DOHH2 (cell line): ENCODE measurements around the gene CDKAL1.

Source experiments
- H3F3A ChIP-seq: fragments of 200-600 bp; sonication (generic), shearing (Covaris generic); 2 replicates; pipeline ENCODE4 v1.6.0; 2016; ENCODE audit warnings: antibody characterized with exemption, mild to moderate bottlenecking; ENCODE audit not compliant: control insufficient read depth, insufficient read depth
- H3K27ac ChIP-seq: fragments of 200-600 bp; sonication (generic); 2 replicates; pipeline ENCODE4 v1.5.1; 2014; ENCODE audit warnings: low read depth, mild to moderate bottlenecking, low read length, moderate library complexity
- H3K27me3 ChIP-seq: fragments of 200-600 bp; sonication (generic); 2 replicates; pipeline ENCODE4 v1.6.1; 2014; ENCODE audit warnings: mild to moderate bottlenecking, low read length, mixed read lengths; ENCODE audit not compliant: control insufficient read depth
- H3K36me3 ChIP-seq: fragments of 200-600 bp; sonication (generic); 2 replicates; pipeline ENCODE4 v1.6.1; 2014; ENCODE audit warnings: mild to moderate bottlenecking, low read length, moderate library complexity, mixed read lengths; ENCODE audit not compliant: control insufficient read depth
- H3K4me1 ChIP-seq: fragments of 200-600 bp; sonication (generic); 2 replicates; pipeline ENCODE4 v1.6.1; 2014; ENCODE audit warnings: mild to moderate bottlenecking, low read length, mixed read lengths; ENCODE audit not compliant: control insufficient read depth
- H3K4me2 ChIP-seq: fragments of 200-600 bp; sonication (generic); 2 replicates; pipeline ENCODE4 v1.6.0; 2014; ENCODE audit warnings: mild to moderate bottlenecking, low read length, moderate library complexity
- H3K4me3 ChIP-seq: fragments of 200-600 bp; sonication (generic); 2 replicates; pipeline ENCODE4 v1.5.1; 2014; ENCODE audit warnings: mild to moderate bottlenecking, low read length, mixed read lengths
- H3K79me2 ChIP-seq: fragments of 200-600 bp; sonication (generic); 2 replicates; pipeline ENCODE4 v1.6.1; 2014; ENCODE audit warnings: mild to moderate bottlenecking, low read length, mixed read lengths; ENCODE audit not compliant: control insufficient read depth
- H3K9me2 ChIP-seq: fragments of 200-600 bp; sonication (generic); replicated peaks from 2 replicates; pipeline ENCODE4 v1.6.1; 2014; ENCODE audit warnings: mild to moderate bottlenecking, low read length, mixed read lengths; ENCODE audit not compliant: control insufficient read depth
- H3K9me3 ChIP-seq: fragments of 200-600 bp; sonication (generic); 2 replicates; pipeline ENCODE4 v1.6.1; 2014; ENCODE audit warnings: antibody characterized with exemption, low read length, mixed read lengths; ENCODE audit not compliant: control insufficient read depth, insufficient read depth
- H4K20me1 ChIP-seq: fragments of 200-600 bp; sonication (generic); 2 replicates; pipeline ENCODE4 v1.6.0; 2014; ENCODE audit warnings: low read depth, mild to moderate bottlenecking, antibody characterized with exemption, low read length, moderate library complexity; ENCODE audit not compliant: control insufficient read depth, insufficient read depth
- CTCF ChIP-seq: fragments of 200-600 bp; sonication (generic); IDR thresholded peaks from one replicate; pipeline ENCODE4 v1.5.1; 2014; ENCODE audit warnings: antibody characterized with exemption, mild to moderate bottlenecking, low read depth, low read length; ENCODE audit not compliant: poor library complexity, severe bottlenecking
- EZH2phosphoT487 ChIP-seq: fragments of 200-600 bp; sonication (generic); IDR thresholded peaks from 2 replicates; pipeline ENCODE4 v1.6.1; 2017; ENCODE audit warnings: borderline replicate concordance, mild to moderate bottlenecking, antibody characterized with exemption, low read length, moderate library complexity, mixed read lengths

The CDKAL1 gene

GRCh38 chr6:20797597-20797996 is 263.3 kb downstream of the CDKAL1 start:
- Histone ChIP-seq H3K79me2 (no peaks in the 10 kb centered on the region), H4K20me1 (no peaks in the 10 kb centered on the region), H3K9me3 (no peaks in the 10 kb centered on the region), H3K27me3 (no peaks in the 10 kb centered on the region), H3K4me1 (no peaks in the 10 kb centered on the region), H3K4me3 (no peak overlapping the region), H3K36me3 (no peaks in the 10 kb centered on the region), H3F3A (no peaks in the 10 kb centered on the region), H3K4me2 (no peak overlapping the region), H3K9me2 (no peaks in the 10 kb centered on the region), H3K27ac (no peak overlapping the region)
- TF ChIP-seq EZH2phosphoT487 (no peak), CTCF (no peak)

GRCh38 chr6:20800229-20800628 is 266.0 kb downstream of the CDKAL1 start:
- no peak overlapping the region for H3K27ac ChIP-seq
- no peaks in the 10 kb centered on the region for H3K27me3 ChIP-seq
- no peak overlapping the region for H3K4me3 ChIP-seq
- no peaks in the 10 kb centered on the region for H3K9me2 ChIP-seq
- no peaks in the 10 kb centered on the region for H3F3A ChIP-seq
- TF ChIP-seq EZH2phosphoT487 (no peak), CTCF (no peak)
- no peaks in the 10 kb centered on the region for H3K36me3 ChIP-seq
- H3K4me1 ChIP-seq = no peaks in the 10 kb centered on the region
- H3K79me2 ChIP-seq = no peaks in the 10 kb centered on the region
- no peaks in the 10 kb centered on the region for H3K9me3 ChIP-seq
- H4K20me1 ChIP-seq = no peaks in the 10 kb centered on the region
- no peak overlapping the region for H3K4me2 ChIP-seq

GRCh38 chr6:20800653-20801052 is 266.4 kb downstream of the CDKAL1 start:
- Histone ChIP-seq H3K9me3 (no peaks in the 10 kb centered on the region), H3K36me3 (no peaks in the 10 kb centered on the region), H3K4me2 (no peak overlapping the region), H3K9me2 (no peaks in the 10 kb centered on the region), H3F3A (no peaks in the 10 kb centered on the region), H3K4me3 (no peak overlapping the region), H3K27me3 (no peaks in the 10 kb centered on the region), H4K20me1 (no peaks in the 10 kb centered on the region), H3K27ac (no peak overlapping the region), H3K79me2 (no peaks in the 10 kb centered on the region), H3K4me1 (no peaks in the 10 kb centered on the region)
- TF ChIP-seq CTCF (no peak), EZH2phosphoT487 (no peak)

GRCh38 chr6:20801595-20801994 is 267.3 kb downstream of the CDKAL1 start:
- TF ChIP-seq EZH2phosphoT487 (no peak), CTCF (no peak)

More at GRCh38 chr6:20801595-20801994, 267.3 kb downstream of the CDKAL1 start:
- no peaks in the 10 kb centered on the region for H3K27me3 ChIP-seq
- H3K4me3 ChIP-seq = no peak overlapping the region
- H4K20me1 ChIP-seq = no peaks in the 10 kb centered on the region
- H3K27ac ChIP-seq = no peak overlapping the region
- H3K9me2 ChIP-seq = no peaks in the 10 kb centered on the region
- no peaks in the 10 kb centered on the region for H3K79me2 ChIP-seq
- no peaks in the 10 kb centered on the region for H3K36me3 ChIP-seq
- no peaks in the 10 kb centered on the region for H3K4me1 ChIP-seq
- no peaks in the 10 kb centered on the region for H3K9me3 ChIP-seq
- no peak overlapping the region for H3K4me2 ChIP-seq
- H3F3A ChIP-seq = no peaks in the 10 kb centered on the region
